Measurements from ENCODE around the gene ITGA11. TPM values are rescaled to one million over a fixed set of nuclear protein-coding genes. Genes with fewer than 3 reads are reported as not detected.

The ITGA11 gene
- polyA plus RNA-seq, 4 donors: 0.27 to 0.99 (median 0.48) TPM; not detected in 1

DNA sequence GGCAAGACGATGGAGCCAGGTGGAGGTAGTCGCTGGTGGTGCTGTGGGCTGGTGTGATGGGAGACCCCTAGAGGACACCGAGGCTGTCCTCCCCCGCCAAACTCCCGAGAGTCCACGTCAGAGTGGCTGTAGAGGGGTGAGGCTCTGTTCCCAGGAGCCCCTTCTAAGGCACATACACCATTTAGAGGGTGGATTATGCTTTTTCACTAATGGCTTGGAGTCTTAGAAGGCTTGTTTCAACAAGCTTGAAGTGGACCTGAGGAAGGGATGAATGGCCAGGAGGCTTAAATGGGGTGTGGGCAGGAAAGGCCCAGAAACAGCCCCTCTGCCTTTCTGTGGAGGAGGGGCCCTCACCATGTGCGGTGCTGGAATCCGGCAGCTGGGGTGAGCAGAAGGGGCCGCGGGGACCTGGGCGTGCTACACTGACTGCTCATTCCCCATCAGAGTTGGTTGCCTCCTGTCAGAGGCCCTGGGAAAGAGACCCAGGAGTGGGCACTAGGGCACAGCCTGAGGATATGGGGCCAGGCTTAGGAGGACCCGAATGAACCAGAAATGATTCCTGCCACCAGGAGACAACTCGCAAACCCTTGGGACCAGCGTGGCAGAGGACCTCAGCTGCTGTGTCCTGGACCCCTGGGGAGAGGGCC, 88.3 kb downstream of the ITGA11 start:
- Histone ChIP-seq H3K4me3 (ENCODE audit: low read depth in 1 of 3, low read length in 3 of 3) (no peak overlapping the region), H3K27ac (ENCODE audit: low read depth in 1 of 3, low read length in 2 of 3) (no peak overlapping the region), H3K36me3 (ENCODE audit: control insufficient read depth in 3 of 3, insufficient read depth in 2 of 3, low read depth in 1 of 3, low read length in 3 of 3) (no peaks in the 10 kb centered on the region), H3K27me3 (ENCODE audit: control insufficient read depth in 3 of 3, insufficient read depth in 3 of 3, low read length in 3 of 3) (no peaks in the 10 kb centered on the region), H3K4me1 (ENCODE audit: control insufficient read depth in 3 of 3, insufficient read depth in 2 of 3, low read depth in 1 of 3, low read length in 2 of 3) (no peaks in the 10 kb centered on the region), H3K9me3 (ENCODE audit: control insufficient read depth in 2 of 2, insufficient read depth in 1 of 2, low read depth in 1 of 2, low read length in 1 of 2) (no peaks in the 10 kb centered on the region)
- DNase-seq (no peak), FAIRE-seq (no peak)
- WGBS, 3 donors: 86 to 91% (median 88%) methylated on average over 14 of the region's 14 CpGs

GRCh38 chr15:68341760-68342725, 89.9 kb downstream of the ITGA11 start:
- no peaks in the 10 kb centered on the region for H3K36me3 ChIP-seq (ENCODE audit: control insufficient read depth in 3 of 3, insufficient read depth in 2 of 3, low read depth in 1 of 3, low read length in 3 of 3)
- DNase-seq (no peak), FAIRE-seq (no peak)
- no peak overlapping the region for H3K4me3 ChIP-seq (ENCODE audit: low read depth in 1 of 3, low read length in 3 of 3)
- WGBS, 3 donors: 63 to 80% (median 67%) methylated on average over 17 of the region's 17 CpGs
- H3K9me3 ChIP-seq (ENCODE audit: control insufficient read depth in 2 of 2, insufficient read depth in 1 of 2, low read depth in 1 of 2, low read length in 1 of 2): no peaks in the 10 kb centered on the region
- H3K27me3 ChIP-seq (ENCODE audit: control insufficient read depth in 3 of 3, insufficient read depth in 3 of 3, low read length in 3 of 3): no peaks in the 10 kb centered on the region
- H3K27ac ChIP-seq (ENCODE audit: low read depth in 1 of 3, low read length in 2 of 3): peak overlapping the region in 1 of 3 donors; percentile 23
- H3K4me1 ChIP-seq (ENCODE audit: control insufficient read depth in 3 of 3, insufficient read depth in 2 of 3, low read depth in 1 of 3, low read length in 2 of 3): no peaks in the 10 kb centered on the region

- H3K4me1 ChIP-seq (ENCODE audit: control insufficient read depth in 3 of 3, insufficient read depth in 2 of 3, low read depth in 1 of 3, low read length in 2 of 3): no peaks in the 10 kb centered on the region
- no peaks in the 10 kb centered on the region for H3K9me3 ChIP-seq (ENCODE audit: control insufficient read depth in 2 of 2, insufficient read depth in 1 of 2, low read depth in 1 of 2, low read length in 1 of 2)
- FAIRE-seq: no peak
- no peaks in the 10 kb centered on the region for H3K27me3 ChIP-seq (ENCODE audit: control insufficient read depth in 3 of 3, insufficient read depth in 3 of 3, low read length in 3 of 3)
- H3K27ac ChIP-seq (ENCODE audit: low read depth in 1 of 3, low read length in 2 of 3): peak overlapping the region in 1 of 3 donors; percentile 23
- DNase-seq: no peak
- 71 to 77% (median 71%) methylated on average over 15 of the region's 15 CpGs for WGBS, 3 donors
- no peak overlapping the region for H3K4me3 ChIP-seq (ENCODE audit: low read depth in 1 of 3, low read length in 3 of 3)
- no peaks in the 10 kb centered on the region for H3K36me3 ChIP-seq (ENCODE audit: control insufficient read depth in 3 of 3, insufficient read depth in 2 of 3, low read depth in 1 of 3, low read length in 3 of 3)
Measured at GRCh38 chr15:68340726-68341671, 91.0 kb downstream of the ITGA11 start.

GRCh38 chr15:68339481-68339880, 92.5 kb downstream of the ITGA11 start:
- Histone ChIP-seq H3K4me1 (ENCODE audit: control insufficient read depth in 3 of 3, insufficient read depth in 2 of 3, low read depth in 1 of 3, low read length in 2 of 3) (no peaks in the 10 kb centered on the region), H3K9me3 (ENCODE audit: control insufficient read depth in 2 of 2, insufficient read depth in 1 of 2, low read depth in 1 of 2, low read length in 1 of 2) (no peaks in the 10 kb centered on the region), H3K27me3 (ENCODE audit: control insufficient read depth in 3 of 3, insufficient read depth in 3 of 3, low read length in 3 of 3) (no peaks in the 10 kb centered on the region), H3K27ac (ENCODE audit: low read depth in 1 of 3, low read length in 2 of 3) (no peak overlapping the region), H3K36me3 (ENCODE audit: control insufficient read depth in 3 of 3, insufficient read depth in 2 of 3, low read depth in 1 of 3, low read length in 3 of 3) (no peaks in the 10 kb centered on the region), H3K4me3 (ENCODE audit: low read depth in 1 of 3, low read length in 3 of 3) (no peak overlapping the region)
- no peak for FAIRE-seq
- DNase-seq: no peak
- WGBS, 3 donors: 86 to 91% (median 87%) methylated on average over 10 of the region's 10 CpGs

DNA sequence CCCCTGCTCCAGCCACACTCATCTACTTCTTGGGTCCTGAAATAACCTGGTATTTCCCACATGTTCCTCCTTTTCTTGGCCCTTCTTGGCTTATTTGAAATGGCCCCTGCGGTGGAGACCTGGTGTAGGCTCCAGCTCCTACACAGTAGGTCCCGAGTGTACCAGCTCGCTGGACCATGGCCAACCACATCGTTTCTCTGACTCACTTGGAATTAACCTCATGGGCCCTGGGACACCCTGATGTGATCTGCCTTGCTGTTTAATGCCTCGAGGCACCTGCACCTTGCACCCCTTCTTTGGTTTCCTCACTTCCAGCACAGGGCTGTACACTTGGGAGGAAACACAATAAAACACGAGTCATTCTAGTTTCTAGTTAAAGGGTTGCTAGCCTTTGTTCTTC, 94.1 kb downstream of the ITGA11 start:
- Histone ChIP-seq H3K27ac (ENCODE audit: low read depth in 1 of 3, low read length in 2 of 3) (no peak overlapping the region), H3K27me3 (ENCODE audit: control insufficient read depth in 3 of 3, insufficient read depth in 3 of 3, low read length in 3 of 3) (peaks cover 0 to 2% (median 0%) of the 10 kb centered on the region in 3 donors), H3K4me3 (ENCODE audit: low read depth in 1 of 3, low read length in 3 of 3) (no peak overlapping the region), H3K36me3 (ENCODE audit: control insufficient read depth in 3 of 3, insufficient read depth in 2 of 3, low read depth in 1 of 3, low read length in 3 of 3) (no peaks in the 10 kb centered on the region), H3K4me1 (ENCODE audit: control insufficient read depth in 3 of 3, insufficient read depth in 2 of 3, low read depth in 1 of 3, low read length in 2 of 3) (no peaks in the 10 kb centered on the region), H3K9me3 (ENCODE audit: control insufficient read depth in 2 of 2, insufficient read depth in 1 of 2, low read depth in 1 of 2, low read length in 1 of 2) (no peaks in the 10 kb centered on the region)
- WGBS, 3 donors: 40 to 61% (median 52%) methylated on average over 6 of the region's 6 CpGs
- FAIRE-seq (no peak), DNase-seq (no peak)

GRCh38 chr15:68336516-68336915, 95.4 kb downstream of the ITGA11 start:
- FAIRE-seq: no peak

GRCh38 chr15:68335655-68336054, 96.3 kb downstream of the ITGA11 start:
- Histone ChIP-seq H3K27ac (ENCODE audit: low read depth in 1 of 3, low read length in 2 of 3) (no peak overlapping the region), H3K9me3 (ENCODE audit: control insufficient read depth in 2 of 2, insufficient read depth in 1 of 2, low read depth in 1 of 2, low read length in 1 of 2) (no peaks in the 10 kb centered on the region), H3K27me3 (ENCODE audit: control insufficient read depth in 3 of 3, insufficient read depth in 3 of 3, low read length in 3 of 3) (peaks cover 0 to 6% (median 0%) of the 10 kb centered on the region in 3 donors), H3K4me1 (ENCODE audit: control insufficient read depth in 3 of 3, insufficient read depth in 2 of 3, low read depth in 1 of 3, low read length in 2 of 3) (no peaks in the 10 kb centered on the region), H3K4me3 (ENCODE audit: low read depth in 1 of 3, low read length in 3 of 3) (no peak overlapping the region), H3K36me3 (ENCODE audit: control insufficient read depth in 3 of 3, insufficient read depth in 2 of 3, low read depth in 1 of 3, low read length in 3 of 3) (no peaks in the 10 kb centered on the region)
- 75 to 85% (median 81%) methylated on average over 14 of the region's 14 CpGs for WGBS, 3 donors
- DNase-seq (no peak), FAIRE-seq (no peak)

More at GRCh38 chr15:68336516-68336915, 95.4 kb downstream of the ITGA11 start:
- H3K36me3 ChIP-seq (ENCODE audit: control insufficient read depth in 3 of 3, insufficient read depth in 2 of 3, low read depth in 1 of 3, low read length in 3 of 3): no peaks in the 10 kb centered on the region
- no peaks in the 10 kb centered on the region for H3K9me3 ChIP-seq (ENCODE audit: control insufficient read depth in 2 of 2, insufficient read depth in 1 of 2, low read depth in 1 of 2, low read length in 1 of 2)
- H3K27me3 ChIP-seq (ENCODE audit: control insufficient read depth in 3 of 3, insufficient read depth in 3 of 3, low read length in 3 of 3): peaks cover 0 to 2% (median 0%) of the 10 kb centered on the region in 3 donors
- 81 to 88% (median 86%) methylated on average over 7 of the region's 7 CpGs for WGBS, 3 donors
- H3K27ac ChIP-seq (ENCODE audit: low read depth in 1 of 3, low read length in 2 of 3): no peak overlapping the region
- no peak overlapping the region for H3K4me3 ChIP-seq (ENCODE audit: low read depth in 1 of 3, low read length in 3 of 3)
- no peaks in the 10 kb centered on the region for H3K4me1 ChIP-seq (ENCODE audit: control insufficient read depth in 3 of 3, insufficient read depth in 2 of 3, low read depth in 1 of 3, low read length in 2 of 3)
- DNase-seq: no peak

GRCh38 chr15:68335251-68335650, 96.7 kb downstream of the ITGA11 start:
- DNase-seq: peak in 1 of 2 donors; percentile 5
- Histone ChIP-seq H3K36me3 (ENCODE audit: control insufficient read depth in 3 of 3, insufficient read depth in 2 of 3, low read depth in 1 of 3, low read length in 3 of 3) (no peaks in the 10 kb centered on the region), H3K27ac (ENCODE audit: low read depth in 1 of 3, low read length in 2 of 3) (no peak overlapping the region)

More at GRCh38 chr15:68335251-68335650, 96.7 kb downstream of the ITGA11 start:
- Histone ChIP-seq H3K4me3 (ENCODE audit: low read depth in 1 of 3, low read length in 3 of 3) (no peak overlapping the region), H3K9me3 (ENCODE audit: control insufficient read depth in 2 of 2, insufficient read depth in 1 of 2, low read depth in 1 of 2, low read length in 1 of 2) (no peaks in the 10 kb centered on the region), H3K27me3 (ENCODE audit: control insufficient read depth in 3 of 3, insufficient read depth in 3 of 3, low read length in 3 of 3) (peaks cover 0 to 6% (median 0%) of the 10 kb centered on the region in 3 donors), H3K4me1 (ENCODE audit: control insufficient read depth in 3 of 3, insufficient read depth in 2 of 3, low read depth in 1 of 3, low read length in 2 of 3) (no peaks in the 10 kb centered on the region)
- no peak for FAIRE-seq
- WGBS, 3 donors: 75 to 85% (median 75%) methylated on average over 1 of the region's 1 CpG
